Ishikawa (cell line): ENCODE results near the gene ATP10B.
A peak's percentile ranks its signal among the peaks of the same experiment; 100 is the strongest.

ENCODE experiments used
- CEBPB ChIP-seq: IDR thresholded peaks from 2 replicates; pipeline ENCODE4 v1.6.1; 2012
- CREB1 ChIP-seq: IDR thresholded peaks from 2 replicates; pipeline ENCODE4 v1.6.1; 2012; ENCODE audit warnings: low read depth
- EGR1 ChIP-seq: IDR thresholded peaks from 2 replicates; pipeline ENCODE4 v1.6.1; 2012
- FOXM1 ChIP-seq: IDR thresholded peaks from 2 replicates; pipeline ENCODE4 v1.6.1; 2012; ENCODE audit warnings: low read depth, borderline replicate concordance
- NFIC ChIP-seq: IDR thresholded peaks from 2 replicates; pipeline ENCODE4 v1.6.1; 2012
- RAD21 ChIP-seq: IDR thresholded peaks from 2 replicates; pipeline ENCODE4 v1.6.1; 2012; ENCODE audit warnings: low read depth
- TAF1 ChIP-seq: IDR thresholded peaks from 2 replicates; pipeline ENCODE4 v1.6.1; 2012; ENCODE audit warnings: low read depth, mild to moderate bottlenecking
- TCF12 ChIP-seq: IDR thresholded peaks from 2 replicates; pipeline ENCODE4 v1.6.1; 2012; ENCODE audit warnings: low read depth
- TEAD4 ChIP-seq: IDR thresholded peaks from 2 replicates; pipeline ENCODE4 v1.6.1; 2012
- YY1 ChIP-seq: IDR thresholded peaks from 2 replicates; pipeline ENCODE4 v1.6.1; 2012; ENCODE audit warnings: low read depth
- ZBTB7A ChIP-seq: IDR thresholded peaks from 2 replicates; pipeline ENCODE4 v1.6.1; 2012; ENCODE audit warnings: low read depth
- TF ChIP-seq, protein P1 (sequence below): IDR thresholded peaks from 2 replicates; pipeline ENCODE4 v1.6.1; 2012
- TF ChIP-seq, protein P2 (sequence below): IDR thresholded peaks from 2 replicates; pipeline ENCODE4 v1.6.1; 2012; ENCODE audit warnings: low read depth, mild to moderate bottlenecking
- TF ChIP-seq, protein P3 (sequence below): IDR thresholded peaks from 2 replicates; pipeline ENCODE4 v1.6.1; 2012

Gene ATP10B

DNA sequence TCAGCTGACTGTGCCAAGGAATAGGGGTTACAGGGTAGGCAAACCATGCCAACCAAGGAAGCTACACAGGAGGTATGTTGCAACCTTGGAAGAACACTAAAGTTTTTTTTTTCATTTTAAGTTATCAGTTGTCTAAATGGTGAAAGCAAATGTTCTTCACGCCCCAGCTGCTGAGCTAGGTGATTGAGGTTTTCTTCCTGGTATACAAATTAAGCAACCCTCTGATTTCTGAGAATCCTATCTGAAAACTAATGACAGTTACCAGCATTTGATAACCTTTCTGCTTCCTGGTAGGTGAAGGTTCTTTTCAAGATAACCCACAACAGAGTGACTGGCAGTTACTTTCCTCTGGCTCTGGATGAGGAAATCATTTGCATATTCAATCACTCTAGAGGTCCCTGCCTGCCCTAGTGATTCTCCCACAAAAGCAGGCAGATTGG lies 194.9 kb downstream of the ATP10B start:
- TF ChIP-seq, protein P1, sequence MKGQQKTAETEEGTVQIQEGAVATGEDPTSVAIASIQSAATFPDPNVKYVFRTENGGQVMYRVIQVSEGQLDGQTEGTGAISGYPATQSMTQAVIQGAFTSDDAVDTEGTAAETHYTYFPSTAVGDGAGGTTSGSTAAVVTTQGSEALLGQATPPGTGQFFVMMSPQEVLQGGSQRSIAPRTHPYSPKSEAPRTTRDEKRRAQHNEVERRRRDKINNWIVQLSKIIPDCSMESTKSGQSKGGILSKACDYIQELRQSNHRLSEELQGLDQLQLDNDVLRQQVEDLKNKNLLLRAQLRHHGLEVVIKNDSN = no peak
- TF ChIP-seq TEAD4 (no peak), ZBTB7A (no peak), CREB1 (no peak), EGR1 (no peak), NFIC (no peak), YY1 (no peak), TAF1 (no peak), CEBPB (no peak)

DNA sequence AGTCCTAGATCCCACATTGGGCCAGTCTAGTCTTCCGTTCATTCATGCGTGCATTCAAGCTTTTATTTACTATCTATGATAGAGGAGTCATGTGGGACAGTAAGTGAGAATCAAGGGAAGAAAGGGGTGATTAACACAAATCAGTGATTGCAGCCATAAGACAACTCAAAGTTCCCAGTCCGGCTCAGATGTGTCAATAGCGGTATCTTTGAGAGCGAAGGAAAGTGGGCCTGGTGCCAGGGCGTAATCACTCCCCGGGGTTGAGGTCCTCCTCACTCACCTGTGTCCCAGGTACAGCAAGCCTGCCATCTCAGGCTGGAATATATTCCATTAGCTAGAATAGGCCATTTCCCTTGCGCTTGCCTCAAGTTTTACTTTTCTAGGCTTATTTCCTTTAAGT lies 196.3 kb downstream of the ATP10B start:
- TF ChIP-seq TAF1 (no peak), ZBTB7A (no peak), FOXM1 (no peak), CEBPB (no peak), RAD21 (no peak), NFIC (no peak), CREB1 (no peak)

DNA sequence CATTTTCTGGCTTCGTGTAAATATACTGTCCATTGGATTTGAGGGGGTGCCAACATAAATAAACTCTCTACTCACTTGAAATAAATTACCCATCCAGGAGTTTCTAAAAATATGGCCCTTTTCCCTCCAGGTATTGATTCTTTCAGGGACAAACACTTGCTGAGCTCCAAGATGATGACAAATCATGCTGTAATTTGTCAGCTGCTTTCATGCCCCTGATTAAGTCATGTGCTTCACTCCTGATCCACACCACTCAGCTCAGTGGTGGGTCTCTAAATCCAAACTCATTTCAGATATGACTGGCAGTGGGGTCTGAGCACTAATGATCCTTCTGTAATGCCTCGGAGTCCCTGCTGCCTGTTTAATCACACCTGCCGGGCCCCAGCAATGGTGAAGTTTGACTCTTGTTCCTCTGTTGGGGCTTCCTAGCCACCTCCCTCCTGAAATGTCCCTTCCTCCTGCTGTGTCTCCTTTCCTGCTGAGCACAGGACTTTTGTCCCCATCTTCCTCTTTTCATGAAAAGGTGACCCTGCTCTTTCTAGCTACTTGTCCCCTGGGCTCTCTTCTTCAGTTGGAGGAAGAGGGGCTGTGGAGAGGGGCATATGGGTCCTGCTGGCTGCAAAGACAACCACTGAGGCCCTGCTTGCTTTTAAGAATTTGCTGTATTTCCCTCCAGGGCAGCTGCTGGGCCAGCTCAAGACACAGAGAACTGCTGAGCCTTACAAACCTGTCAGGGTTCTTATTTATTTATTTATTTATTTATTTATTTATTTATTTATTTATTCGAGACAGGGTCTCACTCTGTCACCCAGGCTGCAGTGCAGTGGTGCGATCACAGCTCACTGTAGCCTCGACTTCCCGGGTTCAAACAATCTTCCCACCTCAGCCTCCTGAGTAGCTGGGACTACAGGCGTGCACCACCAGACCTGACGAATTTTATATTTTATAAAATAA lies 200.0 kb downstream of the ATP10B start:
- TF ChIP-seq TCF12 (no peak), RAD21 (no peak), FOXM1 (no peak), NFIC (no peak), EGR1 (no peak), ZBTB7A (no peak)
- TF ChIP-seq, protein P2, sequence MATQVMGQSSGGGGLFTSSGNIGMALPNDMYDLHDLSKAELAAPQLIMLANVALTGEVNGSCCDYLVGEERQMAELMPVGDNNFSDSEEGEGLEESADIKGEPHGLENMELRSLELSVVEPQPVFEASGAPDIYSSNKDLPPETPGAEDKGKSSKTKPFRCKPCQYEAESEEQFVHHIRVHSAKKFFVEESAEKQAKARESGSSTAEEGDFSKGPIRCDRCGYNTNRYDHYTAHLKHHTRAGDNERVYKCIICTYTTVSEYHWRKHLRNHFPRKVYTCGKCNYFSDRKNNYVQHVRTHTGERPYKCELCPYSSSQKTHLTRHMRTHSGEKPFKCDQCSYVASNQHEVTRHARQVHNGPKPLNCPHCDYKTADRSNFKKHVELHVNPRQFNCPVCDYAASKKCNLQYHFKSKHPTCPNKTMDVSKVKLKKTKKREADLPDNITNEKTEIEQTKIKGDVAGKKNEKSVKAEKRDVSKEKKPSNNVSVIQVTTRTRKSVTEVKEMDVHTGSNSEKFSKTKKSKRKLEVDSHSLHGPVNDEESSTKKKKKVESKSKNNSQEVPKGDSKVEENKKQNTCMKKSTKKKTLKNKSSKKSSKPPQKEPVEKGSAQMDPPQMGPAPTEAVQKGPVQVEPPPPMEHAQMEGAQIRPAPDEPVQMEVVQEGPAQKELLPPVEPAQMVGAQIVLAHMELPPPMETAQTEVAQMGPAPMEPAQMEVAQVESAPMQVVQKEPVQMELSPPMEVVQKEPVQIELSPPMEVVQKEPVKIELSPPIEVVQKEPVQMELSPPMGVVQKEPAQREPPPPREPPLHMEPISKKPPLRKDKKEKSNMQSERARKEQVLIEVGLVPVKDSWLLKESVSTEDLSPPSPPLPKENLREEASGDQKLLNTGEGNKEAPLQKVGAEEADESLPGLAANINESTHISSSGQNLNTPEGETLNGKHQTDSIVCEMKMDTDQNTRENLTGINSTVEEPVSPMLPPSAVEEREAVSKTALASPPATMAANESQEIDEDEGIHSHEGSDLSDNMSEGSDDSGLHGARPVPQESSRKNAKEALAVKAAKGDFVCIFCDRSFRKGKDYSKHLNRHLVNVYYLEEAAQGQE = no peak

DNA sequence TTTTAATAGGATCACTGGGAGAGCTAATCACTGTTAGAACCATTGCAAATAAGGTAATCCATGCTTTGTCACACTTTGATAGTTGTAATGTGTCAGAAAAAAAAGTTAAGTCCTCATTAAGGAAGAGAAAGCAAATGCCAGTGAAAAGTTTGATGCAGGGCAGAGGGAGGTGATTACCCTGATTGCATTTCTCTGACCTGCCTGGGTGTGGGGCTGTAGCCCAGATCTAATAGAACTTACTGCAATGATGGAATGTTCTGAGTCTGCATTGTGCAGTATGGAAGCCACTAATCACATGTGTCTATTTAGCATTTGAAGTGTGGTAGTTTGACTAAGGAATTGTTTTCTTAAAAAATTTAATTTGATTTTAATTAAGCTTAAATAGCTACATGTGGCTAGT lies 202.7 kb downstream of the ATP10B start:
- TF ChIP-seq TCF12 = no peak
- TF ChIP-seq RAD21 = peak; percentile 49

DNA sequence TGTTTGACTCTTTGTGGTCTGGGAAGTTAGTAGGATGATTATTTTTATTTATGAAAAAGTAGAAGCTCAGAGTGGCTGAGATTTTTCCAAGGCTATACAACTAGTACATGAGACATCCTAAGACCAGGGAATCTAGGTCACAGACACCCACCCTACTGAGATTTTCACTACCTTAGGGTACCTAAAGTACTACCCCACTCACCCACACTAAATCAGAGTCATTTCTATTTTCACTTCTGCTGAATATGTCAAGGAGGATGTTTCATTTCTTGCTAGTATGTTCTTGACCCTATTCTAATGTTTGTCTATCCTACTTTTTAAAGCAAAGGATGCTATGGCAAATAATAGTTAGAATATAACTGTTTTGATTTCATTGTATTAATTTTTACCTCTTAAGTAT lies 206.0 kb downstream of the ATP10B start:
- no peak for TF ChIP-seq FOXM1
- TF ChIP-seq, protein P2 = no peak
- TF ChIP-seq YY1 = no peak
- TF ChIP-seq EGR1 = no peak
- no peak for TF ChIP-seq RAD21
- TF ChIP-seq ZBTB7A = no peak
- TF ChIP-seq, protein P3, sequence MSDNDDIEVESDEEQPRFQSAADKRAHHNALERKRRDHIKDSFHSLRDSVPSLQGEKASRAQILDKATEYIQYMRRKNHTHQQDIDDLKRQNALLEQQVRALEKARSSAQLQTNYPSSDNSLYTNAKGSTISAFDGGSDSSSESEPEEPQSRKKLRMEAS = no peak
- TF ChIP-seq CREB1 = no peak
- TF ChIP-seq, protein P1 = no peak
- no peak for TF ChIP-seq NFIC
- TF ChIP-seq CEBPB = no peak

DNA sequence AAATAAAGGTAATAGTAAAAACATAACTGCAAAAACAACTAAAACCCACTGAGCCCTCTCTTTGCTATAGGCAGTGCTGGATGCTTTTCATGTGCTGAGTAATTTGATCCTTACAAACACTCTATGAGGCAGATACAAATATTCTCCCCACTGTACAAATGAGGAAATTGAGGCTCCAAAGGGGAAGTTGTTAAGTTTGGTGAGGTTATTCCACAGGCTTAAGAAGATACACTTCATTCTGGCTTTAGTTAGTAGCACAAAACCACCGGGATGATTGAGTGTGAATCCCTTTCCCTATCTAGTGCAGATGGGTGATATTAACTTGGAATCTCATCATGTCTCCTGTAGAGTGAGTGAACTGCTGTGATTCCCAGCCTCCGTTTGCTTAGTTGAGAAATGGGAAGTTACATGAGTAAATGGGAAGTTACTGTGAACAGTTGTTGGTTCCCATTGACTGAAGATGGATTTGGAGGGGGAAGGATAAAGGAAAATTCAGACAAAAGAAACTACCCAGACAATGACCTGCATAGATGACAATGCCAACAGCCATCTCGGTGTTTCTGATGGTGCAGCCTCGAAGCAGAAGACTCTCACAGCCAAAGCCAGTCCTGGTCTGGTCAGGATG lies 208.3 kb downstream of the ATP10B start:
- TF ChIP-seq EGR1 = no peak
- TF ChIP-seq FOXM1 = no peak
- TF ChIP-seq RAD21 = no peak
- TF ChIP-seq TAF1 = no peak
- no peak for TF ChIP-seq TEAD4
- no peak for TF ChIP-seq ZBTB7A
- TF ChIP-seq NFIC = no peak
- TF ChIP-seq CREB1 = no peak
- TF ChIP-seq, protein P3 = no peak
